Spleen (tissue), 7 donors: Measurements from ENCODE around the gene MYO1B.

ENCODE experiments used
- CTCF ChIP-seq, 11 experiments: fragments of 200-600 bp in 7 of 11; fragments of 450-650 bp in 4 of 11; sonication (generic) in 4 of 11; IDR thresholded peaks in 8 of 11; conservative IDR thresholded peaks in 3 of 11; 1 replicate in 7 of 11; 2 replicates in 4 of 11; pipeline versions ENCODE4 v1.4.0 to v1.8.0; 2016 to 2021; ENCODE audit warnings: antibody characterized with exemption in 11 of 11, inconsistent platforms in 4 of 11, mild to moderate bottlenecking in 1 of 11
- POLR2A ChIP-seq, 3 donors: fragments of 450-650 bp; IDR thresholded peaks; one replicate each; pipeline ENCODE4 v1.5.1; 2017; ENCODE audit warnings: antibody characterized with exemption in 3 of 3, mild to moderate bottlenecking in 1 of 3
- POLR2AphosphoS5 ChIP-seq, 3 donors: sonication (generic); formaldehyde crosslinking; IDR thresholded peaks; one replicate each; pipeline ENCODE4 v1.5.1; 2017; ENCODE audit warnings: antibody characterized with exemption in 3 of 3
- donor health status: DM: no; HTN: no; CAD: no; lungs with moderate emphysema.
- donor health status: DM: no; HTN: no; CAD: no.
- donor health status: DM: no; HTN: no; CAD: no.

- TF ChIP-seq CTCF (IDR thresholded peaks at IDR 0.05 in 8 of 11, conservative IDR thresholded peaks at IDR 0.05 in 3 of 11) (no peak), POLR2AphosphoS5 (IDR thresholded peaks at IDR 0.05) (no peak), POLR2A (IDR thresholded peaks at IDR 0.05) (no peak)
Measured at GRCh38 chr2:191428141-191428540, 182.9 kb downstream of the MYO1B start.
